GM15510 (cell line): ENCODE data around the gene CD1C.

Source experiments
- POLR2A ChIP-seq: IDR thresholded peaks from 3 replicates; pipeline ENCODE4 v1.6.1; 2011; ENCODE audit warnings: borderline replicate concordance; ENCODE audit not compliant: insufficient read length; ENCODE audit errors: extremely low read depth

The CD1C gene

DNA sequence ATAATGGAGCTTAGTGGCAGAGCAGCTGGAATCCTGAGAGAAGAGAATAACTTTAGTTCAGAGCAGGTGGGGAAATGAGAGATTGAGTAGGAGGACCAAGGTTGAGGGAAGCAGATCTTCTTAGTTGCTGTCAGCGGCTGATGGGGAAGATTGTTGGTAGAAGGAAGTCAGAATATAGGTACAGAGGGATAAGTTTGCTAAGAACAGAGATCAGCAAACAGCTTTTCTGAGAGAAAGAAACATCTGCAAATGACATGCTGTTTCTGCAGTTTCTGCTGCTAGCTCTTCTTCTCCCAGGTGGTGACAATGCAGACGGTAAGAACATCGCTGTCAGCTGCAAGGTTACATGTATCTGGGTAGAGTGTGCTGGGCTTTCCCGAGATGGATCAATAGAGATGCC, at the start of gene CD1C:
Gene CD1C, plus strand, starts transcription at position 113 of the 400 bp plus-strand sequence. Its CDS starts 142 bp downstream, at position 255.
- TF ChIP-seq POLR2A: no peak

- no peak for TF ChIP-seq POLR2A
Measured at GRCh38 chr1:158246650-158247049, 43.1 kb upstream of the CD1C start.

GRCh38 chr1:158248118-158248517, 41.6 kb upstream of the CD1C start:
- no peak for TF ChIP-seq POLR2A

GRCh38 chr1:158248771-158249170, 41.0 kb upstream of the CD1C start:
- no peak for TF ChIP-seq POLR2A

GRCh38 chr1:158249646-158250045, 40.1 kb upstream of the CD1C start:
- TF ChIP-seq POLR2A: no peak

- TF ChIP-seq POLR2A: no peak
Measured at GRCh38 chr1:158251163-158251562, 38.6 kb upstream of the CD1C start.

DNA sequence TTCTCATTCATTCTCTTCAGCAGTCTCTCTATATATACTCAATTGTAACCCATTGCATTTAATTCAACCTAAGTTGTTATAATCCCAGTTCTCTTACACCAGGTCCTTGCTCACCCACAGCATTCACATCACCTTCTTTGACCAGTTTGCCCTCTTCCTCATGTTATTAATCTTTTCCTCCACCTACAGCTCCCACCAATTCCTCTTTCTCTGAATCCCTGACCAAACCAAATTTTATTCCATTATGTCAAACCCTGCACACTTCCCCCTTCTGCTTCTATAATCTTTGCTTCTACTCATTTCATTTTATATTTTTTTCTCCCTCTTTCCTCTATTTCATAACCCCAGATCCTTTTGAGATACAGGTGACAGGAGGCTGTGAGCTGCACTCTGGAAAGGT, 34.1 kb upstream of the CD1C start:
- TF ChIP-seq POLR2A: no peak

DNA sequence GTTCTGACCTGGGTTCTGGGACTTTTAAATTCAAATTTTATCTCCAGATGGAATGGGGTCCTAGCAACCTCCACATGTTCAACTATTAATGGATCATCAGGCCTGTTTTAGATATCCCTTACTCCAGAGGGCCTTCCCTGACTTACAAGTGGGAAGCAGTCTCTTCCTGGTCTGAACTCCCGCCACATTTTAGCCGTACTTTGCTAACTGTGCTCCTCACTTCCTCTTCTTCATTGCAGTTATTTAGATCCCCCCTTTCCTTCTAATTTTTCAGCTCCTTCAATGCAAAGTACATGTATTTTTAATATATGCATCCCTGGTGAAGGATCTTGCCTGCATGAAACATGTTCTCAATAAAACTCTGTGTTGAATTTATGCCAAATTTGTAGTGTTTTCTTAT, 31.8 kb upstream of the CD1C start:
- TF ChIP-seq POLR2A: no peak

DNA sequence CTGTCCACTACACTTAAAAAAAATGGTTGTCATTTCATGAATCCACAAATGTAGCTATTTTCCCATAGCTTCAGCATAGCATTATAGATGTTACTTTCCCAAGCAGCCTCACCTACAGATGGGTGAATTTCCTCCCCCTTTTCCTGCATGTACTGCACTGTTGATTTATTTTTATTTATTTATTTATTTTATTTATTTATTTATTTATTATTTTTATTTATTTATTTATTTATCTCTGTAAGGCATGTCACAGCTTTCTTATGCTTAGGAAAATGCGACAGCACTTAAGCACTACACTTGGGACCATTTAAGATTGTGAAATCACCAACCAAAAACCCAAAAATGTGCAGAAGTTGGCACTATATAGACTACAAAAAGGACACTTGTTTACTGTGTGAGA, 30.6 kb upstream of the CD1C start:
- no peak for TF ChIP-seq POLR2A

GRCh38 chr1:158272681-158273080, 17.0 kb upstream of the CD1C start:
- no peak for TF ChIP-seq POLR2A

- TF ChIP-seq POLR2A: no peak
Measured at GRCh38 chr1:158274797-158275196, 14.9 kb upstream of the CD1C start.

GRCh38 chr1:158283965-158284364, 5.8 kb upstream of the CD1C start:
- no peak for TF ChIP-seq POLR2A

GRCh38 chr1:158285756-158286241, 3.9 kb upstream of the CD1C start:
- TF ChIP-seq POLR2A: no peak

- no peak for TF ChIP-seq POLR2A
Measured at GRCh38 chr1:158286487-158286886, 3.2 kb upstream of the CD1C start.

- no peak for TF ChIP-seq POLR2A
Measured at GRCh38 chr1:158286941-158287346, 2.8 kb upstream of the CD1C start.

GRCh38 chr1:158290321-158290844, 660 bp downstream of the CD1C start:
- no peak for TF ChIP-seq POLR2A

DNA sequence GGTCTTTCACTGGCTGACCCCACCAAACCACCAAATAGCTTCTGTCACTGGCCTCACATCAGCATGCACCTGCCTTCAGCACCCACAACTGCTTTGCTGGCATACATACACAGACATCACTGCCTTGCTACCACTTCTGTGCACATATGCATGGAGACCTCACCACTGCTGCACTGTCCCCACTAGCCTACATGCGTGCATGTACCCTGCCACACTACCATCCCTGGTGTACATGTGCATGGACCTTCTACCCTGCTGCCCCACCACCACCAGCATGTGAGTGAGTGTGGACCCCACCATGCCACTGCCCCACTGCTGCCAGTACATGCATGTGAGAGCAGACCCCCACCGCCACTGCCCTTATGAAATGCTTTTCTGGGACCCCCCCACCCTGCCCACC, 6.1 kb downstream of the CD1C start:
- TF ChIP-seq POLR2A: no peak

DNA sequence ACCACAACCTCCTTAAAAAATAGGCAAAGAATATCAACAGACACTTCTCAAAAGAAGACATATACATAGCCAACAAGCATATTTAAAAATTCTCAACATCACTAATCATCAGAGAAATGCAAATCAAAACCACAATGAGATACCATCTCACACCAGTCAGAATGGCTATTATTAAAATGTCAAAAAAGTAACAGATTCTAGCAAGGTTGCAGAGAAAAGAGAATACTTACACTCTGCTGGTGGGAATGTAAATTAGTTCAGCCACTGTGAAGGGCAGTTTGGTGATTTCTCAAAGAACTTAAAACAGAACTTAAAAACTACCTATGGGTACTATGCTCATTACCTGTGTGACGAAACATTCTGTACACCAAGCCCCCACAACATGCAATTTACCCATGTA, 20.9 kb downstream of the CD1C start:
- no peak for TF ChIP-seq POLR2A

- TF ChIP-seq POLR2A: no peak
Measured at GRCh38 chr1:158311066-158311465, 21.3 kb downstream of the CD1C start.
